Dendritic cell treated with granulocyte-macrophage colony-stimulating factor and Interleukin-4, amounts not matched to agents 40 ng/mL and 50 ng/mL, for 4 days (primary cell): ENCODE results near the gene APBA2.

Source experiments
- H3K27ac Mint-ChIP-seq: one replicate; pipeline ENCODE4 v1.8.0; 2022; ENCODE audit warnings: mild to moderate bottlenecking, mixed read lengths
- H3K27me3 Mint-ChIP-seq: one replicate; pipeline ENCODE4 v1.8.0; 2022; ENCODE audit warnings: mild to moderate bottlenecking, mixed read lengths
- H3K36me3 Mint-ChIP-seq: one replicate; pipeline ENCODE4 v1.8.0; 2022; ENCODE audit warnings: low read depth, mixed read lengths
- H3K4me1 Mint-ChIP-seq: one replicate; pipeline ENCODE4 v1.8.0; 2022; ENCODE audit warnings: low read depth, mixed read lengths
- H3K4me3 Mint-ChIP-seq: one replicate; pipeline ENCODE4 v1.8.0; 2022; ENCODE audit warnings: mild to moderate bottlenecking, moderate library complexity, mixed read lengths
- H3K9me3 Mint-ChIP-seq: one replicate; pipeline ENCODE4 v1.8.0; 2022; ENCODE audit warnings: mixed read lengths
- intact Hi-C: fragments of 100-400 bp; cut with micrococcal nuclease; formaldehyde crosslinking; loops from one replicate; pipeline ENCODE4 v1.15.0; 2022

APBA2 gene

GRCh38 chr15:28952666-28953491 is 67.1 kb downstream of the APBA2 start:
- intact Hi-C loops = no loop called here
- Mint-ChIP-seq H3K4me1 (no peaks in the 10 kb centered on the region), H3K36me3 (no peaks in the 10 kb centered on the region), H3K9me3 (no peaks in the 10 kb centered on the region), H3K4me3 (no peak overlapping the region), H3K27ac (no peak overlapping the region), H3K27me3 (peaks cover 31% of the 10 kb centered on the region)

GRCh38 chr15:28953573-28954195 is 67.9 kb downstream of the APBA2 start:
- Mint-ChIP-seq H3K4me3 (no peak overlapping the region), H3K36me3 (no peaks in the 10 kb centered on the region), H3K4me1 (no peaks in the 10 kb centered on the region), H3K27me3 (peaks cover 25% of the 10 kb centered on the region), H3K9me3 (no peaks in the 10 kb centered on the region), H3K27ac (no peak overlapping the region)
- intact Hi-C loops = no loop called here

- no peak overlapping the region for H3K27ac Mint-ChIP-seq
- no peak overlapping the region for H3K4me3 Mint-ChIP-seq
- no peaks in the 10 kb centered on the region for H3K9me3 Mint-ChIP-seq
- peaks cover 17% of the 10 kb centered on the region for H3K27me3 Mint-ChIP-seq
- H3K36me3 Mint-ChIP-seq = no peaks in the 10 kb centered on the region
- intact Hi-C loops = no loop called here
- no peaks in the 10 kb centered on the region for H3K4me1 Mint-ChIP-seq
These were observed 68.8 kb downstream of the APBA2 start for GRCh38 chr15:28954466-28955159.

- Mint-ChIP-seq H3K27ac (no peak overlapping the region), H3K4me1 (no peaks in the 10 kb centered on the region), H3K27me3 (peaks cover 12% of the 10 kb centered on the region), H3K9me3 (no peaks in the 10 kb centered on the region), H3K4me3 (no peak overlapping the region), H3K36me3 (no peaks in the 10 kb centered on the region)
- intact Hi-C loops = no loop called here
These were observed 69.6 kb downstream of the APBA2 start for GRCh38 chr15:28955160-28955992.

- Mint-ChIP-seq H3K27me3 (peaks cover 12% of the 10 kb centered on the region), H3K4me3 (no peak overlapping the region), H3K4me1 (no peaks in the 10 kb centered on the region), H3K9me3 (no peaks in the 10 kb centered on the region), H3K27ac (no peak overlapping the region), H3K36me3 (no peaks in the 10 kb centered on the region)
- intact Hi-C loops = no loop called here
These were observed 70.2 kb downstream of the APBA2 start for GRCh38 chr15:28955993-28956421.

GRCh38 chr15:28956491-28956890 is 70.7 kb downstream of the APBA2 start:
- no peaks in the 10 kb centered on the region for H3K9me3 Mint-ChIP-seq
- peaks cover 13% of the 10 kb centered on the region for H3K27me3 Mint-ChIP-seq
- intact Hi-C loops = no loop called here
- no peak overlapping the region for H3K4me3 Mint-ChIP-seq
- no peaks in the 10 kb centered on the region for H3K4me1 Mint-ChIP-seq
- no peak overlapping the region for H3K27ac Mint-ChIP-seq
- H3K36me3 Mint-ChIP-seq = no peaks in the 10 kb centered on the region

GRCh38 chr15:28957606-28958498 is 72.1 kb downstream of the APBA2 start:
- Mint-ChIP-seq H3K4me3 (no peak overlapping the region), H3K9me3 (no peaks in the 10 kb centered on the region), H3K27ac (no peak overlapping the region), H3K27me3 (peaks cover 13% of the 10 kb centered on the region), H3K36me3 (no peaks in the 10 kb centered on the region), H3K4me1 (no peaks in the 10 kb centered on the region)
- intact Hi-C loops = no loop called here

GRCh38 chr15:28959326-28959725 is 73.6 kb downstream of the APBA2 start:
- Mint-ChIP-seq H3K27me3 (peaks cover 7% of the 10 kb centered on the region), H3K27ac (no peak overlapping the region), H3K4me3 (no peak overlapping the region), H3K36me3 (no peaks in the 10 kb centered on the region), H3K9me3 (no peaks in the 10 kb centered on the region), H3K4me1 (no peaks in the 10 kb centered on the region)
- intact Hi-C loops = no loop called here

- Mint-ChIP-seq H3K4me1 (no peaks in the 10 kb centered on the region), H3K27ac (no peak overlapping the region)
These were observed 75.2 kb downstream of the APBA2 start for GRCh38 chr15:28960979-28961378.

GRCh38 chr15:28961391-28961790 is 75.6 kb downstream of the APBA2 start:
- no peaks in the 10 kb centered on the region for H3K4me1 Mint-ChIP-seq
- no peaks in the 10 kb centered on the region for H3K36me3 Mint-ChIP-seq
- H3K4me3 Mint-ChIP-seq = no peak overlapping the region
- H3K9me3 Mint-ChIP-seq = no peaks in the 10 kb centered on the region
- intact Hi-C loops = no loop called here
- H3K27ac Mint-ChIP-seq = no peak overlapping the region
- H3K27me3 Mint-ChIP-seq = peaks cover 5% of the 10 kb centered on the region

More at GRCh38 chr15:28960979-28961378, 75.2 kb downstream of the APBA2 start:
- Mint-ChIP-seq H3K9me3 (no peaks in the 10 kb centered on the region), H3K36me3 (no peaks in the 10 kb centered on the region), H3K27me3 (peaks cover 4% of the 10 kb centered on the region), H3K4me3 (no peak overlapping the region)
- intact Hi-C loops = no loop called here

GRCh38 chr15:28962851-28963710 is 77.3 kb downstream of the APBA2 start:
- H3K4me1 Mint-ChIP-seq = no peaks in the 10 kb centered on the region
- no peaks in the 10 kb centered on the region for H3K36me3 Mint-ChIP-seq
- peaks cover 7% of the 10 kb centered on the region for H3K27me3 Mint-ChIP-seq
- intact Hi-C loops = no loop called here
- no peak overlapping the region for H3K27ac Mint-ChIP-seq
- no peak overlapping the region for H3K4me3 Mint-ChIP-seq
- no peaks in the 10 kb centered on the region for H3K9me3 Mint-ChIP-seq

GRCh38 chr15:28963711-28964081 is 77.9 kb downstream of the APBA2 start:
- intact Hi-C loops = no loop called here
- Mint-ChIP-seq H3K27ac (no peak overlapping the region), H3K4me3 (no peak overlapping the region), H3K27me3 (peaks cover 7% of the 10 kb centered on the region), H3K4me1 (no peaks in the 10 kb centered on the region), H3K9me3 (no peaks in the 10 kb centered on the region), H3K36me3 (no peaks in the 10 kb centered on the region)
